ENCODE data around the gene IFNL4.
"Not testable (repeated sequence)": the region's sequence is repeated elsewhere in the genome, so short reads cannot be mapped to it uniquely, and the experiment has no call there.

IFNL4 gene

GRCh38 chr19:39277598-39277997 is 28.9 kb upstream of the IFNL4 start:
- H3K27me3 ChIP-seq (ENCODE audit: insufficient read depth, poor library complexity, severe bottlenecking): no peaks in the 10 kb centered on the region
- DNase-seq (ENCODE audit: low read depth in 1 of 2, low spot score in 1 of 2): no peak
- H3K4me3 ChIP-seq (replicated peaks; ENCODE audit: insufficient read depth, low read length): no peak overlapping the region
- H3K27ac ChIP-seq (replicated peaks): no peak overlapping the region
- TF ChIP-seq CTCF (IDR thresholded peaks at IDR 0.05; ENCODE audit: insufficient read depth, low read length): no peak

- no peak for DNase-seq (ENCODE audit: low read depth in 1 of 2, low spot score in 1 of 2)
- Histone ChIP-seq H3K27ac (replicated peaks) (no peak overlapping the region), H3K4me3 (replicated peaks; ENCODE audit: insufficient read depth, low read length) (no peak overlapping the region), H3K27me3 (ENCODE audit: insufficient read depth, poor library complexity, severe bottlenecking) (no peaks in the 10 kb centered on the region)
- TF ChIP-seq POLR2AphosphoS5 (IDR thresholded peaks at IDR 0.05; ENCODE audit: low read depth) (no peak), SPI1 (IDR thresholded peaks at IDR 0.05; ENCODE audit: borderline replicate concordance, low read depth) (no peak), GABPA (IDR thresholded peaks at IDR 0.05; ENCODE audit: low read depth) (no peak), CTCF (IDR thresholded peaks at IDR 0.05; ENCODE audit: insufficient read depth, low read length) (no peak), REST (IDR thresholded peaks at IDR 0.05; ENCODE audit: insufficient replicate concordance, low read depth) (no peak)
These were observed 28.1 kb upstream of the IFNL4 start for GRCh38 chr19:39276740-39277139.

- H3K27ac ChIP-seq (replicated peaks): no peak overlapping the region
- H3K4me3 ChIP-seq (replicated peaks; ENCODE audit: insufficient read depth, low read length): no peak overlapping the region
- no peak for DNase-seq (ENCODE audit: low read depth in 1 of 2, low spot score in 1 of 2)
- TF ChIP-seq GABPA (IDR thresholded peaks at IDR 0.05; ENCODE audit: low read depth) (no peak), REST (IDR thresholded peaks at IDR 0.05; ENCODE audit: insufficient replicate concordance, low read depth) (no peak), POLR2AphosphoS5 (IDR thresholded peaks at IDR 0.05; ENCODE audit: low read depth) (no peak), CTCF (IDR thresholded peaks at IDR 0.05; ENCODE audit: insufficient read depth, low read length) (no peak), SPI1 (IDR thresholded peaks at IDR 0.05; ENCODE audit: borderline replicate concordance, low read depth) (no peak)
- no peaks in the 10 kb centered on the region for H3K27me3 ChIP-seq (ENCODE audit: insufficient read depth, poor library complexity, severe bottlenecking)
These were observed 26.9 kb upstream of the IFNL4 start for GRCh38 chr19:39275578-39275977.

- not testable (repeated sequence) for H3K27ac ChIP-seq (replicated peaks); H3K27me3 ChIP-seq (ENCODE audit: insufficient read depth, poor library complexity, severe bottlenecking); DNase-seq (ENCODE audit: low read depth in 1 of 2, low spot score in 1 of 2); H3K4me3 ChIP-seq (replicated peaks; ENCODE audit: insufficient read depth, low read length)
These were observed 25.2 kb upstream of the IFNL4 start for GRCh38 chr19:39273859-39274258.

All from HL-60 (cell line).